LNCAP (cell line): ENCODE measurements around the gene MTREX.

Experiments used
- TF ChIP-seq, protein P1 (sequence below): fragments of 450-650 bp; IDR thresholded peaks from 2 replicates; pipeline ENCODE4 v1.5.1; 2017; ENCODE audit warnings: mild to moderate bottlenecking

MTREX gene

DNA sequence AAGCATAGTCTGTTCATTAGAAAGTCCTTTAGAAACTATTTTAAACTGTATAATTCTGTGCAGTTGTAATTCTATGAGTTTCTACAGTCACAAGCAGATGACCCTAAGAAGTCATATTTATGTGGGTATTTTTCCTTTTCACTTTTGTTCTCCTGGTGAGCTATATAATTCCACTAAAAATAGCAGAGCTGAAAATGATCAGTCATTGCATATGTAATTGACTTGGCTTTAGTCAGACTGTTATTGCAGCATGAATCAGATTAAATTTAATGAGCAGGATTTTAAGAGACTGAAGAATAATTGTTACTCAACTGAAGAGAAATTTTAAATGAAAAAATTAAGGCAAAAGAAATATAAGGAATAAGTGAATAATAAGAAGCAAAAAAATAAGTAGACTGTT lies 108.5 kb downstream of the MTREX start:
- TF ChIP-seq, protein P1, sequence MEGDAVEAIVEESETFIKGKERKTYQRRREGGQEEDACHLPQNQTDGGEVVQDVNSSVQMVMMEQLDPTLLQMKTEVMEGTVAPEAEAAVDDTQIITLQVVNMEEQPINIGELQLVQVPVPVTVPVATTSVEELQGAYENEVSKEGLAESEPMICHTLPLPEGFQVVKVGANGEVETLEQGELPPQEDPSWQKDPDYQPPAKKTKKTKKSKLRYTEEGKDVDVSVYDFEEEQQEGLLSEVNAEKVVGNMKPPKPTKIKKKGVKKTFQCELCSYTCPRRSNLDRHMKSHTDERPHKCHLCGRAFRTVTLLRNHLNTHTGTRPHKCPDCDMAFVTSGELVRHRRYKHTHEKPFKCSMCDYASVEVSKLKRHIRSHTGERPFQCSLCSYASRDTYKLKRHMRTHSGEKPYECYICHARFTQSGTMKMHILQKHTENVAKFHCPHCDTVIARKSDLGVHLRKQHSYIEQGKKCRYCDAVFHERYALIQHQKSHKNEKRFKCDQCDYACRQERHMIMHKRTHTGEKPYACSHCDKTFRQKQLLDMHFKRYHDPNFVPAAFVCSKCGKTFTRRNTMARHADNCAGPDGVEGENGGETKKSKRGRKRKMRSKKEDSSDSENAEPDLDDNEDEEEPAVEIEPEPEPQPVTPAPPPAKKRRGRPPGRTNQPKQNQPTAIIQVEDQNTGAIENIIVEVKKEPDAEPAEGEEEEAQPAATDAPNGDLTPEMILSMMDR, result no peak

DNA sequence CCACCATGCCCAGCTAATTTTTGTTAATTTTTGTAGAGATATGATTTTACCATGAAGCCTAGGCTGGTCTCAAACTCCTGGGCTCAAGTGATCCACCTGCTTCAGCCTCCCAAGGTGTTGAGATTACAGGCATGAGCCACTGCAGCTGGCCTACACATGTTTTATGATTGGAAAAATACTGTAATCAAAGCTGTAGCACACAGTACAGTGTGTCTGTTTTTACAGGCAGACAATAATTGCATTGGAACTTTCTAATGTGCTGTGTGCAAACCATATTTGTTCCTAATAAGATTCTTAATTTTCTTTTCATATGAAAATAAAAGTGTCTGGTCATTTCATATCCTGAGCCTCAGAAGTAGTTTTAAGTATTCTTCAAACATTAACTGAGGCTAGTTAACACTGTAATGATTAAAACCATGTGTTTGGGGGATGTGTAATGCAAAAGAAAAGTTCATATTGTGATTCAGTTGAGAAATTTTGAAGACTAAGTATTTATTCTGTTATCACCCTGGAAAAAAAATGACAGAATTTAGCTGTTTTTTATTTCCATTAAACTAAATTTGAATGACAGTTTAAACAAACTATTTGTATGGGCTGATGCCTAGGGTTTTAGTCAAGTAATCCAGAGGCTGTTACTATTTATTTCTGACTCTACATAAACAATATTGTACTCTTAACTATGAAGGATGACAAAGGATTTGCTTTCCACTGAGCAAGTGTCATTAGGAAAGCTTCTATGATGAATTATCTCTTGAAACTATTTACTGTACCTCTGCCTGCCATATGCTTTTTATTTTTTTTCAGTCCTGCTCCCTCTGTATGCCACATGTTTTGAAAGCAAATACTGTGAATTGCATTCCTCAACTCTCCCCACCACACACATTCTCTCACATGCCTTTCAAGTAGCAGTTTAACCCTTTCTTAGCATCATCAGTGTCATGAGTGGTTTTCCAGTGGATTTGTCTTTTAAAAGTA lies 111.5 kb downstream of the MTREX start:
- TF ChIP-seq, protein P1, result no peak

DNA sequence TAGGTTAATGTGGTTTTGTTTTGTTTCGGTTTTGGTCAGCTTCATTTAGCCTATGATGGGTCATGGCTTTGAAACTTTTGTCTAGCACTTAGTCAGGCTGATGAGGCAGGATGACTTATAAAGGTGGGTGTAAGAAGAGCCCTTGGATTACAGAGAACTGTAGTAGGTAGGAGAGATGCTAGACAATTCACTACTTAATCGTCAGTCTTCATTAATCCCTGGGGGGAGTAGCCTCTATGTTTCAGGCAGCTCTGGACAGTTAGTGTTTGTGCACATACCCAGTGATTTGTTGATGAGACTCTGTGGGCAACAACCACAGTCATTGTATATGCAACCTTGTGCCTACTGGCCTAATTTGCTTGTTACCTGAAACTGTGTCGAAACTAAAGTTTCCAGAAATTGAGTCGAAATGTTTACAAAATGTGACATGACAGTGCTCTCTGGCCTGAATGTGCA lies 113.3 kb downstream of the MTREX start:
- TF ChIP-seq, protein P1, result no peak

DNA sequence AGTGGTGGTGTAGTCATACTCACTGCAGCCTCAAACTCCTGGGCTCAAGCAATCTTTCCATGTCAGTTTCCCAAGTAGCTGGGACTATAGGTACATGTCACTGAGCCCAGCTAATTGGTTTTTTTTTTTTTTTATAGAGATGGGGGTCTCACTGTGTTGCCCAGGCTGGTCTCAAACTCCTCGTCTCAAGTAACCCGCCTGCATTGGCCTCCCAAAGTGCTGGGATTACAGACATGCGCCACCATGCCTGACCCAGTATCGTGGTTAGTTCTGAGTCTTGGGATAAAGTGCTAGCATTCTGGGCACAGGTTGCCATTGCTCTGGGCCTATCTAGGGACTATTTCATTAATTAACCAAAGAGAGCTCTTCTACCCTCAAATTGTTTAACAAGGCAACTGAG lies 118.7 kb downstream of the MTREX start:
- TF ChIP-seq, protein P1, result no peak

DNA sequence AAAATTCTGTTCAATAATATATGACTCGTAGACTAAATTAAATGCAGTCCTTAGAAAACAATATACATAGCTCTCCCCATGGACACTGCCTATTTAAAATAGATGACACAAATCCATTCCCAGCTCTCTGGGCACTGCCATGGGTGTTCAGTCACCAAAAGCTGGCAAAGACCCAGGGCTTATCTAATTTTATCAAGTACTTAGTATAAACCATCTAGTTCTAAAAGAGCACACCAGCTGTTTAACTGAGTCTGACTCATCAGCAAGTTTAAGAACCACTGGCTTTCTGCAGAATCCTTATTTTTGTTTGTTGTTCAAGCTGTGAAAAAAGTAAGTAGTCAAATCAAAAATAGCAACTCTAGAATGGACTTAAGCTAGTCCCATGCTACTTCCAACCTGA lies 119.4 kb downstream of the MTREX start:
- TF ChIP-seq, protein P1, result no peak

DNA sequence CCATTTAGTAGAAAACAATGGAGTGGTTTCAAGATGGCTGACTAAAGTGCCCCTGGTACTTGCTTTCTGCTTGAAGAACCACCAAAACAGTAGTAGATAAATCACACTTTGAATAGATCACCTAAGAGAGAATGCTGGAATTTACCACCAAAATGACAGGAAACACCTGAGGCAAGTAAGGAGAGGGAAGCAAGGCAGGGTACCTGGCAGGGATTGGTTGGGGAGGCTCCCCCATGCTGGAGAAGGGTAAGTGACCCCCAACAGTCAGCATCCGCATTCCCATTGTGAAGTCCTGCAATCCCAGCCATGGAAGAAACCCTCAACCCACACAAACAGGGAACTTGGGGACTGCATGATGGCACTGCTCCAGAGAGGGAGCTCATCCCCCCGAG lies 121.4 kb downstream of the MTREX start:
- TF ChIP-seq, protein P1, result no peak

DNA sequence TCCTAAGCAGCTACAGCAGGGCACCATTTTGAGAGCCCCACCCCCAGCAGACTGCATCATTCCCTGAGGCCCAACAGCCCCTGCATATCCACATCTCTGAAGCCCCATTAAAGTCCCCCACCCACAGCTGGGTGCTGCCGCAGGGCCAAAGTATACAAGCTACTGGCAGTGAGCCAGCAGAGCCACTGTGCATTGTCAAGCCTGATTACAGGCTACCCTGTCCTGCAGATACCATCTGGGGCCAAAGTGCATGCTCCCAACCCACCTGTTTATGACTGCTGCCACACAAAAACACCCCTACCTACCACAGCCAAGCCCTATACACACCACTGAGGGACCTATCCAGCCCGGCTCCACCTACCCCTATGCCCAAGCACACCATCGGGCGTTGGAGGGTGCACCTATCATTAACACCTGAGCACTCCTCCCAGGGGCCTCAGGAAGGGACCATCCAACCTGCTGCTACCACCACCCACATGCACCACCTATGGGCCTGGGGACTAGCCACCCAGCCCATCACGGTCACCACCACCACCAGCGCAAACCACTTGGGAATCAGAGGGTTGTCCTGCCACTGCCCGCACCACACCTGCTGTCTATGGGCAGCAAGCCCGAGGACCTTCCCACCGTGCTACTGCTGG lies 121.9 kb downstream of the MTREX start:
- TF ChIP-seq, protein P1, result no peak
